HEK293T (cell line): ENCODE data around the gene DDX18.

Source experiments
- CTCF ChIA-PET: fragments of 350-600 bp; formaldehyde crosslinking; extraction: SDS; loops from one replicate; lab custom pipeline; 2021; ENCODE audit warnings: antibody characterized with exemption, inconsistent platforms; lab: Yijun Ruan, JAX
- POLR2A ChIA-PET: fragments of 350-600 bp; formaldehyde crosslinking; extraction: SDS; loops from one replicate; lab custom pipeline; 2020; ENCODE audit warnings: antibody characterized with exemption, inconsistent platforms; lab: Yijun Ruan, JAX
- DNase-seq: peaks from one replicate; pipeline ENCODE4 v3.0.0; 2012; ENCODE audit warnings: mixed read lengths; ENCODE audit errors: extremely low spot score
- ARNT ChIP-seq: fragments of 450-650 bp; IDR thresholded peaks from 2 replicates; pipeline ENCODE4 v1.6.1; 2017; ENCODE audit warnings: mild to moderate bottlenecking
- BHLHE40 ChIP-seq: fragments of 450-650 bp; IDR thresholded peaks from 2 replicates; pipeline ENCODE4 v1.6.1; 2016; ENCODE audit warnings: mild to moderate bottlenecking, moderate library complexity, borderline replicate concordance
- CTBP1 ChIP-seq: fragments of 450-650 bp; IDR thresholded peaks from 2 replicates; pipeline ENCODE4 v1.6.1; 2016; ENCODE audit warnings: borderline replicate concordance
- ELF4 ChIP-seq: fragments of 450-650 bp; IDR thresholded peaks from 2 replicates; pipeline ENCODE4 v1.6.1; 2017; ENCODE audit warnings: antibody characterized with exemption
- FOXA1 ChIP-seq: fragments of 450-650 bp; IDR thresholded peaks from 2 replicates; pipeline ENCODE4 v1.6.1; 2016; ENCODE audit warnings: mild to moderate bottlenecking
- FOXK2 ChIP-seq: fragments of 450-650 bp; IDR thresholded peaks from 2 replicates; pipeline ENCODE4 v1.6.1; 2016; ENCODE audit warnings: mild to moderate bottlenecking
- FOXM1 ChIP-seq: fragments of 450-650 bp; IDR thresholded peaks from 2 replicates; pipeline ENCODE4 v1.6.1; 2017; ENCODE audit warnings: mild to moderate bottlenecking, borderline replicate concordance
- HDGF ChIP-seq: fragments of 450-650 bp; IDR thresholded peaks from 2 replicates; pipeline ENCODE4 v1.6.1; 2017; ENCODE audit warnings: antibody characterized with exemption, borderline replicate concordance
- L3MBTL2 ChIP-seq: fragments of 450-650 bp; conservative IDR thresholded peaks from 2 replicates; pipeline ENCODE4 v1.6.1; 2016; ENCODE audit warnings: mild to moderate bottlenecking
- LEF1 ChIP-seq: fragments of 450-650 bp; IDR thresholded peaks from 2 replicates; pipeline ENCODE4 v1.6.1; 2017; ENCODE audit warnings: mild to moderate bottlenecking, borderline replicate concordance
- NFRKB ChIP-seq: fragments of 450-650 bp; IDR thresholded peaks from 2 replicates; pipeline ENCODE4 v1.6.1; 2016; ENCODE audit warnings: mild to moderate bottlenecking, moderate library complexity
- PKNOX1 ChIP-seq: fragments of 450-650 bp; IDR thresholded peaks from 2 replicates; pipeline ENCODE4 v1.6.1; 2016
- SP1 ChIP-seq: fragments of 450-650 bp; IDR thresholded peaks from 2 replicates; pipeline ENCODE4 v1.6.1; 2017
- SUZ12 ChIP-seq: fragments of 450-650 bp; IDR thresholded peaks from 2 replicates; pipeline ENCODE4 v1.6.1; 2016; ENCODE audit warnings: mild to moderate bottlenecking
- TARDBP ChIP-seq: fragments of 450-650 bp; IDR thresholded peaks from 2 replicates; pipeline ENCODE4 v1.6.1; 2016
- ZNF384 ChIP-seq: fragments of 450-650 bp; IDR thresholded peaks from 2 replicates; pipeline ENCODE4 v1.6.1; 2016

DDX18 gene

GRCh38 chr2:117814417-117815264 is at the start of gene DDX18:
DDX18 (plus strand) TSS chr2:117814691; CDS start chr2:117814778, 87 bp downstream.
- no peak for TF ChIP-seq SUZ12
- TF ChIP-seq ARNT, result no peak
- no peak for TF ChIP-seq FOXM1
- peak; percentile 52; the same call in 1 of the 2 replicates for TF ChIP-seq BHLHE40
- TF ChIP-seq L3MBTL2, result peak; percentile 77
- peak; percentile 47; the same call in 1 of the 2 replicates for TF ChIP-seq CTBP1
- TF ChIP-seq NFRKB, result no peak
- no peak for TF ChIP-seq ELF4
- TF ChIP-seq HDGF, result no peak
- TF ChIP-seq PKNOX1, result no peak
- ChIA-PET POLR2A (interaction anchor here (1.3 kb wide), 1 partner anchor 188 kb away, joined by 7 read pairs; no protein-coding TSS in a partner anchor), CTCF (interaction anchor here (0.5 to 2.2 kb wide), 9 partner anchors 10 to 1048 kb away, joined by 3 to 18 read pairs (median 3); no protein-coding TSS in a partner anchor)
- DNase-seq, result peak; percentile 87

- no peak for DNase-seq
- TF ChIP-seq FOXK2 (no peak), FOXA1 (no peak), ELF4 (no peak), ZNF384 (no peak), ARNT (no peak), PKNOX1 (no peak), HDGF (no peak)
- POLR2A ChIA-PET, result no interaction called here
- CTCF ChIA-PET, result no interaction called here
Measured at GRCh38 chr2:117770730-117771129, 43.8 kb upstream of the DDX18 start.

GRCh38 chr2:117771969-117772630 is 42.4 kb upstream of the DDX18 start:
- TF ChIP-seq FOXA1 (no peak), SP1 (no peak), FOXM1 (no peak), L3MBTL2 (no peak), TARDBP (no peak), CTBP1 (no peak), PKNOX1 (no peak), FOXK2 (no peak), HDGF (no peak), LEF1 (no peak), SUZ12 (no peak), ARNT (no peak), ZNF384 (no peak), BHLHE40 (no peak)
- CTCF ChIA-PET, result interaction anchor here (0.9 to 1.2 kb wide), 2 partner anchors 53 to 303 kb away, joined by 3 to 5 read pairs; no protein-coding TSS in a partner anchor
- no peak for DNase-seq
- POLR2A ChIA-PET, result no interaction called here

- ChIA-PET CTCF (no interaction called here), POLR2A (no interaction called here)
- no peak for DNase-seq
- no peak for TF ChIP-seq CTBP1
- TF ChIP-seq ELF4, result no peak
- TF ChIP-seq NFRKB, result no peak
- no peak for TF ChIP-seq FOXA1
- no peak for TF ChIP-seq ARNT
- TF ChIP-seq BHLHE40, result no peak
- TF ChIP-seq SP1, result no peak
- TF ChIP-seq TARDBP, result no peak
- TF ChIP-seq FOXK2, result no peak
- TF ChIP-seq HDGF, result no peak
- no peak for TF ChIP-seq PKNOX1
- TF ChIP-seq LEF1, result no peak
- no peak for TF ChIP-seq SUZ12
- no peak for TF ChIP-seq ZNF384
- TF ChIP-seq L3MBTL2, result no peak
Measured at GRCh38 chr2:117774716-117775115, 39.8 kb upstream of the DDX18 start.

- CTCF ChIA-PET, result no interaction called here
- no peak for DNase-seq
Measured at GRCh38 chr2:117775703-117776219, 38.7 kb upstream of the DDX18 start.

More at GRCh38 chr2:117775703-117776219, 38.7 kb upstream of the DDX18 start:
- POLR2A ChIA-PET, result no interaction called here
- TF ChIP-seq BHLHE40, result no peak
- no peak for TF ChIP-seq CTBP1
- no peak for TF ChIP-seq ZNF384
- no peak for TF ChIP-seq FOXK2
- no peak for TF ChIP-seq TARDBP
- TF ChIP-seq ARNT, result no peak
- no peak for TF ChIP-seq ELF4
- no peak for TF ChIP-seq PKNOX1
- no peak for TF ChIP-seq FOXA1
- TF ChIP-seq NFRKB, result no peak
- TF ChIP-seq SUZ12, result no peak
- TF ChIP-seq SP1, result no peak
- no peak for TF ChIP-seq FOXM1
- no peak for TF ChIP-seq HDGF
- TF ChIP-seq LEF1, result no peak
- no peak for TF ChIP-seq L3MBTL2
